ENCODE results near the gene TEX13B. TPM values are rescaled to one million over a fixed set of nuclear protein-coding genes. Genes with fewer than 3 reads are reported as not detected.

TEX13B gene
- polyA plus RNA-seq: not detected

DNA sequence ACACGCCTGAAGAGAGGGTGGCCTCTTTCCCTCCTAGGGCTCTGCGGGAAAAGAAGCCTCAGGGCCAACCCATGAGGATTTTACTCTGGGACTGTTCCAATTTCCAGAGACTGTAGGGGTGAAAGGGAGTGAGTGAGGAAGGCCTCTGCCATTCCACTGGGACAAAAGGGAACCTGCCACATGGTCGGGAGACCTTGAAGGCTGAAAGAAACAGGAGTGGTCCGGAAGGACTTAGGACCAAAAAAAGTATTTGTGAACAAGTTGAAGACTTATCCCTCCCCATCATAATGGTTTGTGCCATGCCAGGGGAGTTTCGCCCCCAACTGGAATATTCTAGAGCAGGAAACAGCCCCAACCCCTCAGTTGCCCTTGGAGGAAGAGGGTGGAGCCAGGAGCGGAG lies at the start of gene TEX13B:
TEX13B (minus strand) TSS at position 15 of the 400 bp plus-strand sequence. CDS start 243 bp downstream, outside the sequence.
- Mint-ChIP-seq H3K36me3 (no peaks in the 10 kb centered on the region), H3K27me3 (peaks cover 2% of the 10 kb centered on the region), H3K9me3 (no peaks in the 10 kb centered on the region), H3K4me3 (peak within 1 kb of the TSS in 1 of 4 donors; percentile 37), H3K27ac (no peak within 1 kb of the TSS), H3K4me1 (no peaks in the 10 kb centered on the region)

DNA sequence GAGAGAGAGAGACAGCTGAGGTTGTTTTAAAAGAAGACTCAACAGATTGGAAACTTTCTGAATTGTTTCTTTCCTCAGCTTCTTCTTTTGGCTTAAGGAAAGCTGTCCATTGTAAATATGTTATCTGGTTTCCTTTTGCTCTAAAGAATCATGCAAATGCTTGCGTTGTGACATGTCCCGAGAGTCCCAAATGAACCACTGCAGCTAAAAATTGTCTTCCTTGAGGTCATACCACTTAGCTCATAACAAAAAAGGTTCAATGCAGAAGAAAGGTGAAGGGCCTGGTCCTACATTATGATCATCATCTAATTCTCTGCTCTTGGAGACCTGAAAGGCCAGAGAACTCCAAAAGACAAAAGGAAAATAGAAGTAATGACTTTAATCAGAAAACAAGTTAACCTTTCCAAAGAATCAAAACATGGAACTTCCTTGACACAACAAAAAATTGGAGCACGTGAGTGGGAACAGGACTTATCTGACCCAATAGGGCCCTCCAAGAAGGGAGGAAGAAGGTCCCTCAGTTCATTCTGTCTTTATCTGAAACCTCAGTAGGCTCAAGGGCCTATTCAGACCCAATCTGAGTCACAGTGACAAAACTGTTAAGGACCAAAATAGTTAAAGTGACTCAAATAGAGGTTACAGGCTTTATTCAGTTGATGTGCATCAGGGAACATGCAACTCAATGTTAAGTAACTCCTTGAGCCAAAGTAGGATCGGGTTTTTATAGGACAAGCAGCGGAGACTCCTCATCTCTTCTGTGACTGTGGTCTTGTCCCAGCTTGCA lies 48.0 kb upstream of the TEX13B start:
- peak overlapping the region in 2 of 3 donors; percentile 16 to 33 for H3K27ac Mint-ChIP-seq
- H3K27me3 Mint-ChIP-seq: peaks cover 4% of the 10 kb centered on the region
- peaks cover 12 to 23% (median 19%) of the 10 kb centered on the region in 3 donors for H3K4me1 Mint-ChIP-seq
- H3K4me3 Mint-ChIP-seq: peak overlapping the region in 2 of 4 donors; percentile 10 to 59
- peaks cover 3% of the 10 kb centered on the region for H3K36me3 Mint-ChIP-seq
- no peaks in the 10 kb centered on the region for H3K9me3 Mint-ChIP-seq

GRCh38 chrX:108028854-108029253 lies 46.7 kb upstream of the TEX13B start:
- Mint-ChIP-seq H3K4me3 (no peak overlapping the region), H3K27me3 (peaks cover 4% of the 10 kb centered on the region), H3K27ac (no peak overlapping the region), H3K36me3 (peaks cover 3% of the 10 kb centered on the region), H3K4me1 (peaks cover 12 to 21% (median 21%) of the 10 kb centered on the region in 3 donors), H3K9me3 (no peaks in the 10 kb centered on the region)

- Mint-ChIP-seq H3K36me3 (peaks cover 2% of the 10 kb centered on the region), H3K4me1 (peaks cover 12 to 29% (median 27%) of the 10 kb centered on the region in 3 donors), H3K27ac (peak overlapping the region in 2 of 3 donors; percentile 16 to 21), H3K27me3 (no peaks in the 10 kb centered on the region), H3K9me3 (no peaks in the 10 kb centered on the region), H3K4me3 (peak overlapping the region in 1 of 4 donors; percentile 34)
Measured at GRCh38 chrX:108025954-108026600, 43.9 kb upstream of the TEX13B start.

GRCh38 chrX:108025376-108025775 lies 43.2 kb upstream of the TEX13B start:
- Mint-ChIP-seq H3K9me3 (no peaks in the 10 kb centered on the region), H3K36me3 (peaks cover 2% of the 10 kb centered on the region), H3K27ac (no peak overlapping the region), H3K27me3 (no peaks in the 10 kb centered on the region), H3K4me3 (no peak overlapping the region), H3K4me1 (peaks cover 16 to 31% (median 30%) of the 10 kb centered on the region in 3 donors)

DNA sequence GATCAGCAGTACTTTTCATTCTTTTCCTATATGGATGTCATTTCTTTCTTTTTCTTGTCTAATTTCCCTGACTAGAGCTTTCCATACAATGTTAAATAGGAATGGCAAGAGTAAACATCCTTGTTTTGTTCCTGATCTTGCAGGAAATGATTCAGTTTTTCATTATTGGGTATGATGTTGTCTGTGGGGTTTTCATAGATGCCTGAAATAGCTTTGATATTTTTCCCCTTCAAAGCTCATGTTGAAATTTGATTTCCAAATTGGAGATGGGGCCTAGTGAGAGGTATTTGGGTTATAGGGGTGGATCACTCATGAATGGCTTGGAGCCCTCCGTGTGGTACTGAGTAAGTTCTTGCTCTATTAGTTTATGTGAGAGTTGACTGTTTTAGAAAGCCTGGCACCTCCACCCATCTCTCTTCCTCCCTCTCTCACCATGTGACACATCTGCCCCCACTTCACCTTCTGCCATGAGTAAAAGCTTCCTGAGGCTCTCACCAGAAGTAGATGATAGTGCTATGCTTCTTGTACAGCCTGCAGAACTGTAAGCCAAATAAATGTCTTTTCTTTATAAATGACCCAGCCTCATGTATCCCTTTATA lies 40.4 kb upstream of the TEX13B start:
- peaks cover 23 to 33% (median 31%) of the 10 kb centered on the region in 3 donors for H3K4me1 Mint-ChIP-seq
- peaks cover 4% of the 10 kb centered on the region for H3K27me3 Mint-ChIP-seq
- peak overlapping the region in 1 of 3 donors; percentile 38 for H3K27ac Mint-ChIP-seq
- H3K4me3 Mint-ChIP-seq: peak overlapping the region in 1 of 4 donors; percentile 77
- no peaks in the 10 kb centered on the region for H3K9me3 Mint-ChIP-seq
- peaks cover 2% of the 10 kb centered on the region for H3K36me3 Mint-ChIP-seq

DNA sequence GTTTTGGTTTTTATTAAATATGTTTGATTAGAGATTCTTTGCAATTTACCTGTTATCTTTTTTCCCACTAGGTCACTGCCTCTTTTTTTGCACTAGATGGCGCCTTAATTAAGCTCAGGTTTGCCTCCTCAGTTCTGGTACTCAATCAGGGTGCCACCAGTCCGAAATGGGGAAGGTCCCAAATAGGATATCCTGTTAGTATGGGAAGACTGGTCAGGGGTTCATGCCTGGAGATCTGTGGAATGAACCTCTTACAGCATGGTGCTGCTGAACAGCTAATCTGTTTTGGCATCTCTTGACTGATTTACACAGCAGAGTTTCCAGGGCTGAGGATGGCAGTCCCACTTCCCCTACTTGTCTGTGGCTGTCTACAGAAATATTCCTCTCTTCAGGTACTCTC lies 38.5 kb upstream of the TEX13B start:
- Mint-ChIP-seq H3K27me3 (peaks cover 4% of the 10 kb centered on the region), H3K27ac (peak overlapping the region; percentile 14 to 59 (median 54)), H3K36me3 (no peaks in the 10 kb centered on the region), H3K4me1 (peaks cover 16 to 31% (median 28%) of the 10 kb centered on the region in 3 donors), H3K4me3 (peak overlapping the region; percentile 61 to 91 (median 79)), H3K9me3 (no peaks in the 10 kb centered on the region)

DNA sequence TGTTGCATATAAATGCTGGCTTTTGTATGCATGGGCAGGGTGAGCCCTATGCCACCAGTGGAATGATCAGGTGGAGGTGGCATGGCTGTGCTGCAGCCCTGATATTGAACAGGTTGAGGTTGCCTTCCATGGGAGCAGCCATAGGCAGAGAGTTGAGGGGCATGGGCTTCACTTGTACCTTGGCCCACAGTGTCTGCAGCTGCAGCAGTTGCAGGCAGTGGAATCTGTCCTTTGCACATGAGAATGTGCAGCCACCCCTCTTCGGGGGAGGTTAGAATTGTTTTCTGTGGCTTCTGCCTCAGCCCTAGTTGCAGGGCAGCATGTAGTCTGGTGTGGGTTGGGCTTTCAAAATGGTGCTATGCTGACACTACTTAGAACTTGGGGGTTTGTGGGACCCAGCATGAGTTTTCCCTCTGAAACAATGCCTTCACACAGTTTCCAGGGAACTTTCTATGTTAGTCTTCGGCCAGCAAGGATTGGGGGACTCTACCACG lies 37.3 kb upstream of the TEX13B start:
- H3K9me3 Mint-ChIP-seq: peaks cover 0 to 2% (median 0%) of the 10 kb centered on the region in 3 donors
- H3K27me3 Mint-ChIP-seq: peaks cover 4% of the 10 kb centered on the region
- peak overlapping the region; percentile 54 to 83 (median 73) for H3K27ac Mint-ChIP-seq
- H3K4me3 Mint-ChIP-seq: peak overlapping the region; percentile 82 to 91 (median 88)
- H3K36me3 Mint-ChIP-seq: no peaks in the 10 kb centered on the region
- H3K4me1 Mint-ChIP-seq: peaks cover 16 to 31% (median 27%) of the 10 kb centered on the region in 3 donors

DNA sequence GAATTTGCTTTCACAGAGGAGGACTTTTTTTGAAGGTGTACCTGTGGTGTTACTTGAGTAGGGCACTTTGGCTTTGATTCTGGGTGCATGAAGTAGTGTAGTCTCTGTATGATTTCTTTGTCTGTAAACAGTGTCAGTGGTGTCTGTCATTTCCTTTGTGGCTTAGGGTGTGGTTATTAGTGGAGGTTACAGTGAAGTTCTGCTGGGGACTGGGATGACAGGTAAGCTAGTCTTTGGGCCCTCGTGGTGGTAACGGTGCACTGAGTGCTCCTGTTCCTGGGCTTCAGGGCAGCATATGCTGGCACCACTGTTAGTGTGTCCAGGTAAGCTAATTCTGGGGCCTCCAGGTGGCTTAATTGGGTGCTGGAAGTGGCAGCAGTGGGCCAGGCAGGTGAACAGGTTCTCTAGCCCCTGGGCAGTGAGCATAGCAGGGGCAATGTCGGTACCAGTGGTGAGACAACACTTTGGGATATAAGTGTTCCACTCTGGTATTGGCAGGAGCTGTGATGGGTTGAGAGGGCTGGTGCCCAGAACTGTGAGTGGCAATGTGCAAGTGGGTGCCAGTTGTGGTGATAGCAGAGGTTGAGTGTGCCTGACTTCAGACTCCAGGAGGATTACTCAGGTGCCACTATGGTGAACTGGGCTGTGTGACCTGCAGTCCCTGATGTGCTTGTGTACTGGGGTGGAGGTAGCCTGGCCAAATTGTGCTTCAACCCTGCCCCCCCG lies 36.6 kb upstream of the TEX13B start:
- Mint-ChIP-seq H3K27ac (peak overlapping the region; percentile 54 to 83 (median 73)), H3K9me3 (peaks cover 0 to 6% (median 2%) of the 10 kb centered on the region in 3 donors), H3K4me1 (peaks cover 16 to 31% (median 27%) of the 10 kb centered on the region in 3 donors), H3K4me3 (peak overlapping the region; percentile 82 to 91 (median 88)), H3K36me3 (no peaks in the 10 kb centered on the region), H3K27me3 (peaks cover 4% of the 10 kb centered on the region)

GRCh38 chrX:108001218-108001814 lies 19.1 kb upstream of the TEX13B start:
- Mint-ChIP-seq H3K4me3 (no peak overlapping the region), H3K27ac (no peak overlapping the region), H3K27me3 (peaks cover 9% of the 10 kb centered on the region), H3K36me3 (no peaks in the 10 kb centered on the region), H3K9me3 (peaks cover 0 to 8% (median 0%) of the 10 kb centered on the region in 3 donors), H3K4me1 (peaks cover 0 to 3% (median 0%) of the 10 kb centered on the region in 3 donors)

DNA sequence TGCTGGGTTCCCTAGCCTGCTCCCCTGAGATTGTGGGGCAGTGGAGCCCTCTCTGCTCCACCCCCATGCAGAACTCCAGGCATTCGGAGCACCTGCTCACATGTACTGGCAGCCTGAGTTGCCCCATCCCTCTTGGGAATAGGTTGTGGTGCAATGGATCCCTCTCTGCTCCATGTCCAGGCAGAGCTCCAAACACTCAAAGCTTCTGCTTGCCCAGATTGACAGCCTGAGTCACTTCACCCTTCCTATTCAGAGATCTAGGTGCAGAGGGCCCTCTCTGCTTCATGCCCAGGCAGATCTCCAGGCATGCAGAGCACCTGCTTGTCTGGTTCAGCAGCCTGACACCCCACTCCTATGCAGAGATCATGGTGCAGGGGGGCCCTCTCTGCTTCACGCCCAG lies 18.6 kb upstream of the TEX13B start:
- H3K27me3 Mint-ChIP-seq: peaks cover 9% of the 10 kb centered on the region
- H3K4me1 Mint-ChIP-seq: peaks cover 0 to 3% (median 0%) of the 10 kb centered on the region in 3 donors
- H3K27ac Mint-ChIP-seq: no peak overlapping the region
- no peaks in the 10 kb centered on the region for H3K36me3 Mint-ChIP-seq
- peaks cover 0 to 8% (median 0%) of the 10 kb centered on the region in 3 donors for H3K9me3 Mint-ChIP-seq
- H3K4me3 Mint-ChIP-seq: no peak overlapping the region

GRCh38 chrX:107996124-107996523 lies 14.0 kb upstream of the TEX13B start:
- Mint-ChIP-seq H3K9me3 (peaks cover 0 to 8% (median 0%) of the 10 kb centered on the region in 3 donors), H3K4me1 (no peaks in the 10 kb centered on the region), H3K27ac (no peak overlapping the region), H3K27me3 (peaks cover 8% of the 10 kb centered on the region), H3K4me3 (no peak overlapping the region), H3K36me3 (peaks cover 1% of the 10 kb centered on the region)

- Mint-ChIP-seq H3K9me3 (no peaks in the 10 kb centered on the region), H3K36me3 (no peaks in the 10 kb centered on the region), H3K4me1 (no peaks in the 10 kb centered on the region), H3K27ac (no peak overlapping the region), H3K27me3 (peaks cover 4% of the 10 kb centered on the region), H3K4me3 (no peak overlapping the region)
Measured at GRCh38 chrX:107985033-107985432, 2.9 kb upstream of the TEX13B start.

DNA sequence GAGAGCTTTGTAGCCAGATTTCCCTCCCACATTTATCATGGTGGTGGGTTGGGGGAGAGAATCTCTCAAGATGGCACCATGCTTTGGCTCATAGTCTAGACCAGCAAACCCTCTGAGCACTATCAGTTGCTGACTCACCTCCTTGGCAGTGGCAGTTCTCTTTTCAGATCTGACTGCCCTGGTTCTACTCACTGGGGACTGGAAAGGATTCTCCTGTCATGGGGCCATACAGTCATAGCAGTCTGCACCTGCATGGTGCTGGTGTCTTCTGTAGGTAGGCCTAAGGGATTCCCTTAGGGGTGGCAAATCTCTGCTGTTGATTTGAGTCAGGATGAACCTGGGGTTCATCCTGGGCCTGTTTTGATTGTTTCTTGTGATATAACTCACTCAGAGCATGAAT lies 2.6 kb downstream of the TEX13B start:
- H3K9me3 Mint-ChIP-seq: no peaks in the 10 kb centered on the region
- no peaks in the 10 kb centered on the region for H3K36me3 Mint-ChIP-seq
- no peaks in the 10 kb centered on the region for H3K4me1 Mint-ChIP-seq
- H3K27ac Mint-ChIP-seq: no peak overlapping the region
- H3K27me3 Mint-ChIP-seq: peaks cover 5% of the 10 kb centered on the region
- no peak overlapping the region for H3K4me3 Mint-ChIP-seq

Measured in IgD-negative memory B cell (primary cell).